Measurements from ENCODE around the gene SLC7A7. TPM values are rescaled to one million over a fixed set of nuclear protein-coding genes. Genes with fewer than 3 reads are reported as not detected.

Gene SLC7A7
- total and polyA plus RNA-seq, 2 of the 13 experiments (the other 11 are each of a cell fraction or from before 2014, with no cell fraction given): 0.13 to 0.63 TPM

DNA sequence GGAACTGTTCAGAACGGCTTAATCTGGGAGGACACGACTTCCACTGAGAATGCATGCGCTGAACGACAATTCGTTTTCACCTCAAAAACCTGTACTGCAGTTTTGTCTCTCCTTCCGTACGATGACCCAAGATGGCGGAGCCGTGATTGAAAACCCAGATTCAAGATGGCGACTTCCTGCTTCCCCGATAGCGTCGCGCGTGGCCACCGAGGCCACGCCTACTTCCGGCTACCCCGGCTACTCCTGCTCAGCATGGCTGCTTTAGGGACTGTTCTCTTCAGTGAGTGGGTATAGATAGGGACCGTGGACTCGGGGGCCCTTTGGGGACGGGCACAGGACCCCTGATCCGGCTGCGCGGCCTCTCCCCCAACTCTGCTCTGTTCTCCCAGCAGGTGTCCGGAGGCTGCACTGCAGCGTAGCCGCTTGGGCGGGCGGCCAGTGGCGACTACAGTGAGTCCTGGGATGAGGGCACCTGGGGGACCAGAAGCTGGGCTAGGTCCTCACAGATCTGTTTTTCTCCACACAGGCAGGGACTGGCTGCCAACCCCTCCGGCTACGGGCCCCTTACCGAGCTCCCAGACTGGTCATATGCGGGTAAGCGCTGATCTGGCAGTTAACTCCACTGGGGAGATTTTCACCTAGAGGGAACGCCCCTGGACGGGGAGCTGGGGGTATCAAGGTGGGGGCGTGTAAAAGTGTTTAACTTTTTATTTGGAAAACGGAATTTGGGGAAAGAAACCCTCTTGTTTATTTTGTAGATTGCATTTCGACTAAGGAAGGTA, 14.6 kb upstream of the SLC7A7 start, which contains the start of gene MRPL52 (continued):
- TF ChIP-seq ZNF431 (CRISPR knock-in tag; IDR thresholded peaks at IDR 0.05; ENCODE audit: borderline replicate concordance, low read depth) (0 out of 2 replicates have a peak, but pooled peaks have one; percentile 18), ZNF761 (CRISPR knock-in tag; conservative IDR thresholded peaks at IDR 0.05) (peak; percentile 94), ZBTB1 (CRISPR knock-in tag; IDR thresholded peaks at IDR 0.05; ENCODE audit: borderline replicate concordance) (no peak), ZNF746 (CRISPR knock-in tag; IDR thresholded peaks at IDR 0.05) (no peak; the same call in none of the 2 replicates), NR2C2 (CRISPR knock-in tag; IDR thresholded peaks at IDR 0.05; ENCODE audit: borderline replicate concordance) (peak; percentile 76; the same call in 1 of the 2 replicates), ZNF180 (CRISPR knock-in tag; IDR thresholded peaks at IDR 0.05; ENCODE audit: borderline replicate concordance, low read depth) (no peak), ZNF557 (CRISPR knock-in tag; IDR thresholded peaks at IDR 0.05) (no peak; the same call in 1 of the 2 replicates), HMG20B (CRISPR knock-in tag; conservative IDR thresholded peaks at IDR 0.05) (no peak), ZNF577 (CRISPR knock-in tag; IDR thresholded peaks at IDR 0.05; ENCODE audit: borderline replicate concordance, low read depth) (peak; percentile 93; the same call in 1 of the 2 replicates), THAP11 (CRISPR knock-in tag; IDR thresholded peaks at IDR 0.05) (peak; percentile 91), CHCHD3 (CRISPR knock-in tag; IDR thresholded peaks at IDR 0.05) (peak; percentile 78; the same call in 1 of the 2 replicates), ZNF564 (CRISPR knock-in tag; IDR thresholded peaks at IDR 0.05) (no peak), KDM2A (CRISPR knock-in tag; IDR thresholded peaks at IDR 0.05; ENCODE audit: borderline replicate concordance, low read depth) (peak; percentile 84; the same call in 1 of the 2 replicates), ZBTB8A (CRISPR knock-in tag; IDR thresholded peaks at IDR 0.05; ENCODE audit: borderline replicate concordance, low read depth) (peak; percentile 55; the same call in 1 of the 2 replicates), PITX1 (CRISPR knock-in tag; IDR thresholded peaks at IDR 0.05) (peak; percentile 72; the same call in 1 of the 2 replicates), ZFAT (CRISPR knock-in tag; conservative IDR thresholded peaks at IDR 0.05) (no peak)
- TF ChIP-seq, protein P1, sequence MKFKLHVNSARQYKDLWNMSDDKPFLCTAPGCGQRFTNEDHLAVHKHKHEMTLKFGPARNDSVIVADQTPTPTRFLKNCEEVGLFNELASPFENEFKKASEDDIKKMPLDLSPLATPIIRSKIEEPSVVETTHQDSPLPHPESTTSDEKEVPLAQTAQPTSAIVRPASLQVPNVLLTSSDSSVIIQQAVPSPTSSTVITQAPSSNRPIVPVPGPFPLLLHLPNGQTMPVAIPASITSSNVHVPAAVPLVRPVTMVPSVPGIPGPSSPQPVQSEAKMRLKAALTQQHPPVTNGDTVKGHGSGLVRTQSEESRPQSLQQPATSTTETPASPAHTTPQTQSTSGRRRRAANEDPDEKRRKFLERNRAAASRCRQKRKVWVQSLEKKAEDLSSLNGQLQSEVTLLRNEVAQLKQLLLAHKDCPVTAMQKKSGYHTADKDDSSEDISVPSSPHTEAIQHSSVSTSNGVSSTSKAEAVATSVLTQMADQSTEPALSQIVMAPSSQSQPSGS (CRISPR knock-in tag; IDR thresholded peaks at IDR 0.05): peak; percentile 56; the same call in 1 of the 2 replicates
- TF ChIP-seq, protein P2, sequence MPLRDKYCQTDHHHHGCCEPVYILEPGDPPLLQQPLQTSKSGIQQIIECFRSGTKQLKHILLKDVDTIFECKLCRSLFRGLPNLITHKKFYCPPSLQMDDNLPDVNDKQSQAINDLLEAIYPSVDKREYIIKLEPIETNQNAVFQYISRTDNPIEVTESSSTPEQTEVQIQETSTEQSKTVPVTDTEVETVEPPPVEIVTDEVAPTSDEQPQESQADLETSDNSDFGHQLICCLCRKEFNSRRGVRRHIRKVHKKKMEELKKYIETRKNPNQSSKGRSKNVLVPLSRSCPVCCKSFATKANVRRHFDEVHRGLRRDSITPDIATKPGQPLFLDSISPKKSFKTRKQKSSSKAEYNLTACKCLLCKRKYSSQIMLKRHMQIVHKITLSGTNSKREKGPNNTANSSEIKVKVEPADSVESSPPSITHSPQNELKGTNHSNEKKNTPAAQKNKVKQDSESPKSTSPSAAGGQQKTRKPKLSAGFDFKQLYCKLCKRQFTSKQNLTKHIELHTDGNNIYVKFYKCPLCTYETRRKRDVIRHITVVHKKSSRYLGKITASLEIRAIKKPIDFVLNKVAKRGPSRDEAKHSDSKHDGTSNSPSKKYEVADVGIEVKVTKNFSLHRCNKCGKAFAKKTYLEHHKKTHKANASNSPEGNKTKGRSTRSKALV (CRISPR knock-in tag; IDR thresholded peaks at IDR 0.05): no peak
- TF ChIP-seq, protein P3, sequence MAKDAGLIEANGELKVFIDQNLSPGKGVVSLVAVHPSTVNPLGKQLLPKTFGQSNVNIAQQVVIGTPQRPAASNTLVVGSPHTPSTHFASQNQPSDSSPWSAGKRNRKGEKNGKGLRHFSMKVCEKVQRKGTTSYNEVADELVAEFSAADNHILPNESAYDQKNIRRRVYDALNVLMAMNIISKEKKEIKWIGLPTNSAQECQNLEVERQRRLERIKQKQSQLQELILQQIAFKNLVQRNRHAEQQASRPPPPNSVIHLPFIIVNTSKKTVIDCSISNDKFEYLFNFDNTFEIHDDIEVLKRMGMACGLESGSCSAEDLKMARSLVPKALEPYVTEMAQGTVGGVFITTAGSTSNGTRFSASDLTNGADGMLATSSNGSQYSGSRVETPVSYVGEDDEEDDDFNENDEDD (CRISPR knock-in tag; IDR thresholded peaks at IDR 0.05; ENCODE audit: borderline replicate concordance): peak; percentile 47; the same call in 1 of the 2 replicates
- TF ChIP-seq, protein P4, sequence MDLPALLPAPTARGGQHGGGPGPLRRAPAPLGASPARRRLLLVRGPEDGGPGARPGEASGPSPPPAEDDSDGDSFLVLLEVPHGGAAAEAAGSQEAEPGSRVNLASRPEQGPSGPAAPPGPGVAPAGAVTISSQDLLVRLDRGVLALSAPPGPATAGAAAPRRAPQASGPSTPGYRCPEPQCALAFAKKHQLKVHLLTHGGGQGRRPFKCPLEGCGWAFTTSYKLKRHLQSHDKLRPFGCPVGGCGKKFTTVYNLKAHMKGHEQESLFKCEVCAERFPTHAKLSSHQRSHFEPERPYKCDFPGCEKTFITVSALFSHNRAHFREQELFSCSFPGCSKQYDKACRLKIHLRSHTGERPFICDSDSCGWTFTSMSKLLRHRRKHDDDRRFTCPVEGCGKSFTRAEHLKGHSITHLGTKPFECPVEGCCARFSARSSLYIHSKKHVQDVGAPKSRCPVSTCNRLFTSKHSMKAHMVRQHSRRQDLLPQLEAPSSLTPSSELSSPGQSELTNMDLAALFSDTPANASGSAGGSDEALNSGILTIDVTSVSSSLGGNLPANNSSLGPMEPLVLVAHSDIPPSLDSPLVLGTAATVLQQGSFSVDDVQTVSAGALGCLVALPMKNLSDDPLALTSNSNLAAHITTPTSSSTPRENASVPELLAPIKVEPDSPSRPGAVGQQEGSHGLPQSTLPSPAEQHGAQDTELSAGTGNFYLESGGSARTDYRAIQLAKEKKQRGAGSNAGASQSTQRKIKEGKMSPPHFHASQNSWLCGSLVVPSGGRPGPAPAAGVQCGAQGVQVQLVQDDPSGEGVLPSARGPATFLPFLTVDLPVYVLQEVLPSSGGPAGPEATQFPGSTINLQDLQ (CRISPR knock-in tag; IDR thresholded peaks at IDR 0.05): 0 out of 2 replicates have a peak, but pooled peaks have one; percentile 67

Measured in HepG2 (cell line).